GM23248 (cell line): Measurements from ENCODE around the gene FOXD2.

Experiments
- EZH2 ChIP-seq: fragments of 200-600 bp; sonication (generic); IDR thresholded peaks from 2 replicates; pipeline ENCODE4 v1.6.1; 2018; ENCODE audit warnings: antibody characterized with exemption, mild to moderate bottlenecking; ENCODE audit not compliant: insufficient read depth, poor library complexity, severe bottlenecking
- EZH2phosphoT487 ChIP-seq: fragments of 200-600 bp; sonication (generic); IDR thresholded peaks from 2 replicates; pipeline ENCODE4 v1.6.1; 2018; ENCODE audit warnings: antibody characterized with exemption, moderate library complexity, mild to moderate bottlenecking, low read depth; ENCODE audit not compliant: insufficient read depth

- TF ChIP-seq EZH2phosphoT487: no peak
- no peak for TF ChIP-seq EZH2
Observed at GRCh38 chr1:47478090-47478489, 40.2 kb downstream of the FOXD2 start.
